Smooth muscle cell of the umbilical artery (primary cell): ENCODE data around the gene CNTF. TPM values are rescaled to one million over a fixed set of nuclear protein-coding genes. Genes with fewer than 3 reads are reported as not detected.

Source experiments
- total RNA-seq: library from RNA; depleted of rRNA; stranded (reverse); fragments of >200 nt; gene quantifications from 2 replicates; pipeline ENCODE4 v1.2.3, GENCODE V29; 2014

CNTF gene
- 1.8 and 3.1 TPM in 2 replicates for total RNA-seq

DNA sequence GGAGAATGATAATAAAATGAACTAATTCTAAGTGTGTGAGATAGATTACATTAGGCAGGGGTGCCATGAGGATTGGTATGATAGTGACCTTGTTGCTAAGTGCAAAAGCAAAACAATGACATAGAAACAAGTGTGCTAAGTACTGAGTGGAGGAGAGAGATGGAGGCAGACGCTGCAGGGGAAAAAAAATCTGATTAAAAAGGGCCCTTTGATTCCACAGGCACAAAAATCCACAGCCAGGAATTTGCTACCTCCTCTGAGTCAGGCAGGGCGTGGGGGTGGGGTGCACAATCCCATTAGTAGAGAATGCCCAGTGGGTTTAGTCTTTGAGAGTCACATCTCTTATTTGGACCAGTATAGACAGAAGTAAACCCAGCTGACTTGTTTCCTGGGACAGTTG, at the start of gene CNTF:
Gene CNTF (plus strand): TSS at position 322 of the 400 bp plus-strand sequence. CDS start 88 bp downstream, outside the sequence.

DNA sequence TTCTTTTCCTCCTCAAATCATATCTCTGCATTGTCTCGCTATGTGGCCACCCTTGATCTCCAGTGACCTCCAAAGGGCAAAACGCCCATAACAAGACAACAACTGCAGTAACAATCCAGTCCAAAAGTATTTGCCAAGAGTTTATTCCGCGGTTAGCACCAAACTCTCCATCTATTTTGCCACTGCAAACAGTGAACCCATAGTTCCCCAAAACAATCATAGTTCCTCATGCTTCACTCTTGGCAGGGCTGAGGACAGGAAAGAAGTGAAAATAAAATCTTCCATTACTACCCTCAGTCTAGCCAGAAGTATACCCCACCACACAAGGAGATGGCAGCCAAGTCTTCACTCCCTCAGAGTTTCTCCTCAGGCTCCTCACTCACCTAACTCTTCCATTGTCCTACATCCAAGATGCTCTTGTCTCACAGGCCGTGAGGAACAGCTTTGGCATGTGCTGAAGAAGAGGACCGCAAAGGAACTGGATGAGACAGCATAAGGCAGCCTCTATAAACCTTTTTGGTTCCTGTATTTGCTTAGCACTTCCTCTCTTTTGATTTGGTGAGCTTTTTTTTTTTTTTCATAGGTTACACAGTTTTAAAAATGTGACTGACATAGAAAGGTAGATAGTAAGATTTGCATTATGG, 47.0 kb upstream of the CNTF start, which contains the start of gene LPXN:
Gene LPXN (minus strand): TSS at position 480 of the 644 bp plus-strand sequence. CDS start 84 bp downstream, at position 396.

DNA sequence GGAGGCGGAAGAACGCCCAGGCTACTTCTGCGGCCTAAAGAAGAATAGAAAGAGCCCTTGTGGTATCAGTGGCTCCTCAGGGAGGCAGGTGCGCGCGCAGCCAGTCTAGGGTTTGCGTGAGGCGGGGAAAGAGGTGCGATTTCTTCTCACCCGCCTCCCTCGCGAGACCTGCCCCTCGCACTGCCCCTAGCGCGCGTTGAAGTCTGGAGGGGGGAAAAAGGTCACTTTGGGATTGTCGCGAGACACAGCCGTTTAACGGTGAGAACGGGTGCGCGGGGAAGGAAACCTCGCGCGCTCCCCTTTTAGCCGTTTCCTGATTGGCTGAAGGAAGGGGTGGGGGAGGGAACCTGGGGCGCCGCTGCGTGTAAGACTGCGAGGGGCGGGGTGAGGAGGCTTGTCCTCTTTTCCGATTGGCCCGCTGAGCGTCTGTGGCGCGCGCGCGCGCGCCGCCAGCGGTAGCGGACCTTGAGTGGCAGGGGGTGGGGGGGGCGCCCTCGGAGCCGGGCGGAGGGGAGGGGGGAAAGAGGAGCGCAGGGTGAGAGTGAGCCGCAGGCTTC, 43.8 kb upstream of the CNTF start, which contains the start of gene ZFP91:
Gene ZFP91 (plus strand): TSS at position 429 of the 557 bp plus-strand sequence. CDS start 219 bp downstream, outside the sequence.

Other genes with a start within 250 kb of the CNTF start
- not detected in 2 replicates for gene OR5B3, start 215.8 kb upstream of the CNTF start, total RNA-seq
- not detected in 2 replicates for gene OR5B2, start 194.5 kb upstream of the CNTF start, total RNA-seq
- gene OR5B12, start 180.4 kb upstream of the CNTF start, total RNA-seq: not detected in 2 replicates
- gene OR5B21, start 114.6 kb upstream of the CNTF start, total RNA-seq: not detected in 2 replicates
- 10.1 and 28.2 TPM in 2 replicates for gene LPXN, start 46.8 kb upstream of the CNTF start, total RNA-seq
- 53.2 and 61.7 TPM in 2 replicates for gene ZFP91, start 43.6 kb upstream of the CNTF start, total RNA-seq
- not detected in 2 replicates for gene GLYAT, start 109.3 kb downstream of the CNTF start, total RNA-seq
- gene GLYATL2, start 222.0 kb downstream of the CNTF start, total RNA-seq: 0.97 and 1.8 TPM in 2 replicates